CD4-positive, alpha-beta T cell treated with Interleukin-6 at 100 ng/mL for 8 hours (primary cell): ENCODE data around the gene AHNAK.

Experiments used
- DNase-seq: peaks from one replicate; pipeline ENCODE4 v3.0.0-alpha.2; 2020; ENCODE audit warnings: mixed read lengths, low spot score

The AHNAK gene

DNA sequence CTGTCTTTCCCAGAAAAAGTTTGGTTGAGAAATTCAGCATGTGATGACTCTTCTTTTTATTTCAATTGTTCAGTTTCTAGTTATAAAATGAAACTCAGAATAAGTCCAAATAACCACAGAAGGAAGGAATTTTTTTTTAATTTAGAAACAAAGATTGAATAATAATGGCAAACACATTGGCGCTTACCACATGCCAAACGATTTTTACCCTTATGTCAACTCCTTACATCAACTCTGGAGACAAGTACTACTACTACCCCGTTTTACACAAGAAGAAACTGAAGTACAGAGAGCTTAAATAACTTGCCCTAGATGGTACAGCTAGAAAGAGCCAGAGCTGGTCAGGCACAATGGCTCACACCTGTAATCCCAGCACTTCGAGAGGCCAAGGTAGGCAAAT is 52.4 kb downstream of the AHNAK start:
- no peak for DNase-seq

DNA sequence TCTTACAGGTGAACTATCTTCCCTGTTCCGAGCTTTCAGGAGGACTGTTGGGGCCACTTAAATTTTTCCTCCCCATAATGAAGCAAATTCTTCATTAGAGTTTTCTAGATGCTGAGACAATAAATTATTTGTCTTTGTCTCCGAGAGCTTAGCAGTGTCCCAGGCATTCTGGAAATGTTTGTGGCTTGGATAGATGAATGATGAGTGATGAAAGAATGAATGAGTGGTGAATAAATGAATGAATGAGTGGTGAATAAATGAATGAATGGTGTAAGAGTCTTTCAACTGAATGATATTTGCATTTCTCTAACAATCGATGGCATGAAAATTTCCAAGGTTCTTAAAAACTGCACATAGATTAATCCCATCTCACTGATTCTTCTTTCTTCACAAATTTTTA is 52.8 kb downstream of the AHNAK start:
- no peak for DNase-seq

DNA sequence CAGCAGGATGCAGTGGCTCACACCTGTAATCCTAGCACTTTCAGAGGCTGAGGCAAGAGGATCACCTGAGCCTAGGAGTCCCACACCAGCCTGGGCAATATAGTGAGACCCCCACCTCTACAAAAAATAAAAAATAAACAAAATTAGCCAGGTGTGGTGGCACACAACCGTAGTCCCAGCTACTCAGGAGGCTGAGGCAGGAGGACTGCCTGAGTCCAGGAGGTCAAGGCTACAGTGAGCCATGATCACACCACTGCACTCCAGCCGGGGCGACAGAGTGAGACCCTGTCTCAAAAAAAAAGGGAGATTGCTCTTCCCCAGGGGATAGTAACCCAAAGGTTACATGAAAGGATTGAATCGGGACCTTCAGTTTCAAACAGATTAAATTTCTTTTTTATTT is 54.0 kb downstream of the AHNAK start:
- DNase-seq = no peak

GRCh38 chr11:62491571-62492329 is 54.9 kb downstream of the AHNAK start:
- no peak for DNase-seq

- DNase-seq = no peak
These were observed 57.4 kb downstream of the AHNAK start for GRCh38 chr11:62489204-62489603.

GRCh38 chr11:62487738-62488551 is 58.7 kb downstream of the AHNAK start:
- no peak for DNase-seq

DNA sequence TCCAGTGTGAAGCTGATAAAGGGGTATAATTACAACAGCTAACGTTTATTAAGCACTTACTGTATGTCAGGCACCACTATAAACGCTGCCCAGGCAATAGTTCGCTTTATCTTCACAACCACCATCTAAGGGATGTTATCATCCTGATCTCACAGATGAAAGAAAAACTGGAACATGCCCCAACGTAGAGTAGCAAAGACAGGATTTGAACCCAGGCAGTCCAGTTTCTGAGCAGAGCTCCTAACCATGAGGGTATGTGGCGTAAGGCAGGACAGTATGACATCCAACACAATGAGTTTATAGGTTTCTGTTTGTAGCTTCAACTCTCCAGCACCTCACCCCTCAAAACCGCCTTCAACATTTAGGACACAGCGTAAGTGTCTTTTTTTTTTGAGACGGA is 59.5 kb downstream of the AHNAK start:
- DNase-seq = no peak

GRCh38 chr11:62484352-62484751 is 62.3 kb downstream of the AHNAK start:
- DNase-seq = no peak

DNA sequence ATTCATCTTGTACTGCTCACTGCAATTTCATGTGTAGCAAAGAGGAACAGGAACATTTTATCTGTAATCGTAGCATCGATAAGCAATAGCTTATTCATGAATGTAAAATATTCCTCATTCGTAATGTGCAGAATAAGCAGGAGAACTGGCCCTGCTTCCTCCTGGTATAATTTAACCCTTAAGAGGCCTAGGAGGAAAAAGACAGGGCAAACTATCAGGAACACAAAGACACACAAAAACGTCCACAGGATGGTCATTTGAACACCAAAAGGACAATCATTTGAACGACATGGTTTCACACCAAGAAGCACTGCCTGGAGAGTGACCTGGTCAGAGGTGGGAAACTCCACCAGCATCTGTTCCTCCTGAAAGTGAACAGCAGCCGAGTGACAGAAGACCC is 63.9 kb downstream of the AHNAK start:
- DNase-seq = no peak

DNA sequence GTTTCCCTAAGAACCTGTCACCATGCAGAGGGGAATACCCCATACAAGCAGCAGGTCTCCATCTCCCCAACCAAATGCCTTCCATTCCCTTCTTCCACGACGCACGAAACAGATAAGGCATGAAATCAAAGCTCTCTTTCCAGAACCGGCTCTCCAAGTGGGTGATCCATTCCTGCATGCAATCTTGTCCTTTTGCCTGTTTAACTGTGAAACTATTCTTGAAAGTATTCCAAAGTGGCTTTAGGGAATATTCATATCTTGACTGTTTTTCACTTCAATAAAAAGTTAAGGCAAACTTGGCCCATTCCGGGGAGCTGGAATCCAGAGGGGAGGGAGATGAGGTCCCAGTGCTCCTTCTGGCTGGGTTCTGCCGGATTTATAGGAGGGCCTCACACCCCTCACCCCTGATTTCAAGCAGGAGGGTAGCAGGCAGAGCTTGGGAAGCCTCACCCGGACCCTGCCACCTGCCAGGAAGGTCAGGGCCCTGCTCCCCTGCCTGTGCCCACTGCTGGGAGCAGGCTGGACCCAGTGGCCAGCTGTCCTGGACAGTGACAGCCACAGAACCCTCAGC is 66.9 kb downstream of the AHNAK start:
- no peak for DNase-seq

DNA sequence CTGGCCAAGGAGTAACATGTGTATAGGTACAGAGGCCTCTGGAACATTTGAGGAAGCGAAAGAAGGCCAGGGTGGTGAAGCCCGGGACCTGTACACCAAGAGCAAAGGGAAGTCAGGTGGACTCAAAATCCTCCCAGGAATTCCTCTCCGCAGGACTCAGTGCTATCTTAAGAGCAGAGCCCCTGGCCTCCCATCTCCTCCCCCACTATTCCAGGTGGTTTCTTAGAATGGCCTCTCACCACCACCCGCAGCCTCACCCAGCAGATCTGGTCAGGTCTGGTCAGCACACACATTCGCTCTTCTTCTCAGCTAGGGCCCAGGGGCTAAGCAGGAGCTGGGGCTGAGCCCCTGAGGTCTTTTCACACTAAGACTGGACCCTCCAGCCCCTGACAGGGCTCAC is 68.7 kb downstream of the AHNAK start:
- DNase-seq = no peak

GRCh38 chr11:62472063-62472884 is 74.3 kb downstream of the AHNAK start:
- no peak for DNase-seq

GRCh38 chr11:62471603-62472002 is 75.0 kb downstream of the AHNAK start:
- no peak for DNase-seq

GRCh38 chr11:62468577-62468976 is 78.0 kb downstream of the AHNAK start:
- no peak for DNase-seq

DNA sequence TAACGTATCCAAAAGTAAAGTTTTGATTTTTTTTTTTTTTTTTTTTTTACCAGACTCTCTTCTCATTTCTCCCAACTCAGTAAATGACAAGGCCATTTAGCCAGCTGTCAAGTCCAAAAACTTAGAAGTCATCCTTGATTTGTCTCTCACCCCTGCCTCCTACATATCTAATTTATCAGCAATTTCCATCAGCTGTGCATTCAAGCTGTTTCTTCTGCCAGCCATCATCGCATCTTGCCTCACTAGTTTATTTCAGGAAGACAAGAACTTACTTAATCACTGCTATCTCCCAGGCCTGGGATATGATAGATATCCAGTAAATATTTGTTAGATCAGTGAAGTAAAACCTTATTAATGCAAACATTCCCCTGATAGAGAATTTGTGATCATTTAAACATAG is 80.2 kb downstream of the AHNAK start:
- no peak for DNase-seq

GRCh38 chr11:62464655-62465054 is 82.0 kb downstream of the AHNAK start:
- DNase-seq = no peak

GRCh38 chr11:62463121-62463542 is 83.5 kb downstream of the AHNAK start:
- DNase-seq = no peak

GRCh38 chr11:62462508-62462892 is 84.1 kb downstream of the AHNAK start:
- no peak for DNase-seq

DNA sequence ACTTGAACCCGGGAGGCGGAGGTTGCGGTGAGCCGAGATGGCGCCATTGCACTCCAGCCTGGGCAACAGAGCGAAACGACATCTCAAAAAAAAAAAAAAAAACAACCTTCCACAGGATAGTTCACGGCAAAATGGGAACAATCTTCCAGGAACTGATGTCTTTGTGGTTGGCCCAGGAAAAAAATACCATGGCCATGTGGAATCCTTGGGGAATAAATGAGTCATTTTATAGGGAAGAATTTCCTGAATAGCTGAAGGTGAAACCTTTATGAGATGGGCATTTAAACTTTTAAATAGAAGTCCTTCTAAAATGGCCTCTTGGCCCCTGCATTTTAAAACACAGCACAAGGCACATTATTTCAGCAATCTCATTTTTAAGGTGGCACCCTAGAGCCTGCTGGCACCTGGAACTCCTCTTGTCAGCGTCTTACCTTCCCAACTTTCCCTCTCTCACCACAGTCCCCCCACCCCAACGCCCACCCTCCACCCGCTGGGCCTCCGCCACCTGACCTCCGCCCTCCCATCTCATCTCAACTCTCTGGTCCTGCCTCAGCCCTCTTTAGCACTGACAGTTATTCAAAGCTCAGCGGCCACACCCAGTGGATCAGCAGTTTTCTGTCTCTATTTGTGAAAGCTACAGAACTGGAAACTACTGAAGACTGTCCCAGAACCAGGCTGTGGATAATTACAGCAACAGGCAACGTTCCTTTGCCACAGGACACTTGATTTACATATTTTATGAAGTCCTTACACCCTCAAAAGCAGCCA is 84.7 kb downstream of the AHNAK start:
- DNase-seq = no peak

- DNase-seq = no peak
These were observed 87.5 kb downstream of the AHNAK start for GRCh38 chr11:62459080-62459479.

DNA sequence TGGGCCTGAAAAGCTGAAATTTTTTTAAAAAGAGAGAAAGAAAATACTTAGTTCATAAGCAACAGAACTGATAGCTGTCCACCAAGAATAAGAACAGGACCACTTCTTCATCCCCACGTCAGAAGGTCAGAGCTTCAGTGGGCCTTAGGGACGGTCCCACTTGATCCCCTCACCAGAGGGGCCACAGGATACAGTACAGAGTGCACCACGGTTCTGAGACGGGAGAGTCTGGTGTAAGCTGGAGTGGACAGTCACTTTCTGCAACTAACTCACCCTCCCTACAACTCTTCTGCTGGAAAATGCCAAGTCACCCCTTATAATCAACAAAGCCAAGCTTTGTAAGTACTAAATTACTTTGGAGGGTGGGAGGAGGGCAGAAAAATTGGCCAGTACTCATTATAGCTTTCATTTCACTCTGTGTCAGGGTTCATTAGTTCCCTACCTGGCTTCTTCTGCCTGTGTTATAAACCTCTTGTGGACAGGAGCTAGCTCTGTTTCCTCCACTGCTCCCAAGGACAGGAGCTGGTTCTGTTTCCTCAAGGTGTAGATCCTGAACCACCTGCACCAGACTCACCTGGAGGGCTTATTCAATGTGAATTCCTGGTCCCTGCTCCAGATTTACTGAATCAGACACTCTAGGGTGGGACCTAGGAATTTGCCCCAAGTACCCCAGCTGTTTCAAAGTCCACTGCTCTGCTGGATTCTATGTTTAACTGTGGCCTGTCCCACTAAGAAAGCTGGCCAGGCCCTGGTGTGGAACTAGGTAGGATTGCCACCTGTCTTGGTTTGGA is 88.2 kb downstream of the AHNAK start:
- DNase-seq = no peak
